Measurements from ENCODE around the gene BMP10. TPM values are rescaled to one million over a fixed set of nuclear protein-coding genes. Genes with fewer than 3 reads are reported as not detected.

Gene BMP10
- total and polyA plus RNA-seq, 5 donors, result 153 to 6,380 (median 2,689) TPM

- H3K4me3 ChIP-seq (ENCODE audit: low read length), result no peak overlapping the region
- H3K27ac ChIP-seq (ENCODE audit: low read length), result no peak overlapping the region
- WGBS, result 82% methylated on average over 1 of the region's 1 CpG
- DNase-seq, result no peak
- H3K27me3 ChIP-seq (ENCODE audit: control insufficient read depth, insufficient read depth), result no peaks in the 10 kb centered on the region
- H3K9me3 ChIP-seq (ENCODE audit: control insufficient read depth, low read length), result no peaks in the 10 kb centered on the region
- H3K4me1 ChIP-seq (ENCODE audit: control insufficient read depth, insufficient read depth, low read length), result peaks cover 7% of the 10 kb centered on the region
- intact Hi-C loops (cut with DNase I), result loop anchor here (5.0 to 10.0 kb wide), 3 partner anchors 167 to 447 kb away; partner anchors contain the start of genes APLF (in 1 of the 4) and FBXO48 (in 1 of the 4)
- ATAC-seq, result no peak
These were observed 40.5 kb upstream of the BMP10 start for GRCh38 chr2:68911709-68912108.

DNA sequence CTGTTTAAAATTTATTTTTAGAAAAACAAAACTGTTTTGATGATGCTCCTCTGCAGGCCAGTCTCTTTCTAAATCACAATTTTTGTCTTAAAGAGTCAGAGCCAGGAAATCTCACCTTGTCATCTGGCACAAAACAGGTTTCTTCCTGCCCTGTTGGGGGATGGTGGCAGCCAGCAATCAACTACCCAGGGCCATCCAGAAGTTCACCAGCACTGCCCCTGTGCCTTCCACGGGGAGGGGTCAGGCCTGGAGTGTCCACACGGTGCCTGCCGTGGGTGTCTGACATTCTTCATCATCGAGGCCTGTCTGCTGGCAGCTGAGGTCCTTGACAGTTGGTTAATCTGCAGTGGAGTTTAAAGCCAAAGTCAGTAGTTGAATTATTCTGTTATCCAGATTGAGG lies 40.0 kb upstream of the BMP10 start:
- H3K9me3 ChIP-seq (ENCODE audit: control insufficient read depth, low read length), result no peaks in the 10 kb centered on the region
- intact Hi-C loops (cut with DNase I), result loop anchor here (5.0 to 10.0 kb wide), 3 partner anchors 166 to 446 kb away; partner anchors contain the start of genes APLF (in 1 of the 4) and FBXO48 (in 1 of the 4)
- DNase-seq (peak in 1 of 3 donors; percentile 72), ATAC-seq (no peak)
- 57% methylated on average over 4 of the region's 4 CpGs for WGBS
- no peaks in the 10 kb centered on the region for H3K27me3 ChIP-seq (ENCODE audit: control insufficient read depth, insufficient read depth)
- H3K27ac ChIP-seq (ENCODE audit: low read length), result peak overlapping the region; percentile 5
- H3K4me3 ChIP-seq (ENCODE audit: low read length), result no peak overlapping the region
- peaks cover 7% of the 10 kb centered on the region for H3K4me1 ChIP-seq (ENCODE audit: control insufficient read depth, insufficient read depth, low read length)

GRCh38 chr2:68909793-68910674 lies 38.8 kb upstream of the BMP10 start:
- intact Hi-C loops (cut with DNase I), result loop anchor here (5.0 to 10.0 kb wide), 3 partner anchors 165 to 445 kb away; partner anchors contain the start of genes APLF (in 1 of the 4) and FBXO48 (in 1 of the 4)
- no peak overlapping the region for H3K4me3 ChIP-seq (ENCODE audit: low read length)
- ATAC-seq (peak in 1 of 2 donors; percentile 71), DNase-seq (peak; percentile 70 to 88 (median 72))
- H3K4me1 ChIP-seq (ENCODE audit: control insufficient read depth, insufficient read depth, low read length), result peaks cover 7% of the 10 kb centered on the region
- H3K27me3 ChIP-seq (ENCODE audit: control insufficient read depth, insufficient read depth), result no peaks in the 10 kb centered on the region
- WGBS, result 62% methylated on average over 3 of the region's 3 CpGs
- H3K27ac ChIP-seq (ENCODE audit: low read length), result peak overlapping the region; percentile 76
- H3K9me3 ChIP-seq (ENCODE audit: control insufficient read depth, low read length), result no peaks in the 10 kb centered on the region

DNA sequence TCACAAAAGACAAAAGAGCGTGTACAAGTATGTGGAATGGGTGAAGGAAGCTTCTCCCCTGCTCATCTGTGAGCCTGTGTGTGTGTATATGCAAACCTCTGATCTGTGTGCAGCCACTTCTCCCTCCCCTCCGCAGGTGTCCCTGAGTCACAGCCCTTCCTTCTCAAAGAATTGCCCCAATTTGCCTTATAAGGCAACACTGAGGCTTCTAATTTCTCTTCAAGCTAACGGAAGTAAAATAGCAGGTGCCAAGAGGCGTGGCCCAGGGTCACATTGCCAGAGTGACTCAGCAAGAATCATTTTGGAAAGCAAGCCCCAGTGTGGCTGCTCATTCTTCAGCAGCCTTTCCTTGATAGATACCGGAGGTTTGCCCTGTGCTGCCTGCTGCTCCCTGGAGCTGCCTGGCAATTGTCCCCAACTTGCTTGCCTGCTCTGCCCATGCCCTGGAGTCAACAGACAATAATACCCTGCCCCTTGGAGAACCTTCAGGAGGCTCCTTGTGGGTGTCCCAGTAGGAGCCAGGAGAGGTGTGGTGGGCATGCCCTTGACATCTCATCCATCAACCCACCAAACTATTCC lies 37.3 kb upstream of the BMP10 start:
- intact Hi-C loops (cut with DNase I), result no loop called here
- Histone ChIP-seq H3K4me1 (ENCODE audit: control insufficient read depth, insufficient read depth, low read length) (peaks cover 7% of the 10 kb centered on the region), H3K27ac (ENCODE audit: low read length) (peak overlapping the region; percentile 81), H3K4me3 (ENCODE audit: low read length) (no peak overlapping the region), H3K27me3 (ENCODE audit: control insufficient read depth, insufficient read depth) (no peaks in the 10 kb centered on the region), H3K9me3 (ENCODE audit: control insufficient read depth, low read length) (no peaks in the 10 kb centered on the region)
- peak; percentile 90 for ATAC-seq
- WGBS, result 35% methylated on average over 5 of the region's 5 CpGs
- DNase-seq, result peak; percentile 77 to 92 (median 86)

GRCh38 chr2:68907920-68908253 lies 36.7 kb upstream of the BMP10 start:
- H3K27me3 ChIP-seq (ENCODE audit: control insufficient read depth, insufficient read depth), result no peaks in the 10 kb centered on the region
- H3K9me3 ChIP-seq (ENCODE audit: control insufficient read depth, low read length), result no peaks in the 10 kb centered on the region
- H3K27ac ChIP-seq (ENCODE audit: low read length), result peak overlapping the region; percentile 81
- peaks cover 7% of the 10 kb centered on the region for H3K4me1 ChIP-seq (ENCODE audit: control insufficient read depth, insufficient read depth, low read length)
- 85% methylated on average over 4 of the region's 4 CpGs for WGBS
- intact Hi-C loops (cut with DNase I), result no loop called here
- peak in 1 of 2 donors; percentile 4 for ATAC-seq
- no peak for DNase-seq
- H3K4me3 ChIP-seq (ENCODE audit: low read length), result no peak overlapping the region

DNA sequence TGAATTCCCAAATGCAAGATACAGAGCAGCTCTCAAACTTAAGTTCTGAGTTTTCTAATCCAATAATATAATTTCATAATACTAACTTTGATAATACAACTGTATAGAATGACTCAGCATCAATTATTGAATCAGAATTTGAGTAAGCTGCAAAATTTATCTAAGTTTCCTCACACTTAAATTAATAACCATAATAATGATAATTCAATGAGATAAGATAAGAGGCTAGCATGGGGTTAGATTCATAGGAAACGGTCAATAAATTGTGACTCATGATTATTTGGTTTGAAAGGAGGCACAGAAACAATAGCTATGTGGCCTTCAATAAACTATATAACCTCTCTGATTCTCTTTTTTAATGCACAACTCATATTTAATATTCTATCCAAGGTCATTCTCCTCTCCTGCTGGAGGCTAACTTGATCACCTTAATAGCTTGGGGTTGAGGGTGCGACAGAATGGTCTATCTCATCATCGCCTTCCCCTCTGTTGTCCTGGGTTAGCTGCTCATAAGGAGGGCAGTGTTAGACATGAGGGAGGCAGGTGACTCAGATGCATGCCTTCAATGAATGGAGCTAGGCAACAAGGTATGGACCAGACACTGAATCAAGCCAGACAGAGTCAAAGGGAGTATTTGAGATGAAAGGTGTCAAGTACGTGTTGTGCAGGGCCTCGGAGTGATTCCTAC lies 36.2 kb upstream of the BMP10 start:
- H3K27me3 ChIP-seq (ENCODE audit: control insufficient read depth, insufficient read depth), result no peaks in the 10 kb centered on the region
- H3K9me3 ChIP-seq (ENCODE audit: control insufficient read depth, low read length), result no peaks in the 10 kb centered on the region
- intact Hi-C loops (cut with DNase I), result no loop called here
- no peak overlapping the region for H3K4me3 ChIP-seq (ENCODE audit: low read length)
- H3K27ac ChIP-seq (ENCODE audit: low read length), result peak overlapping the region; percentile 81
- H3K4me1 ChIP-seq (ENCODE audit: control insufficient read depth, insufficient read depth, low read length), result peaks cover 7% of the 10 kb centered on the region
- WGBS, result 89% methylated on average over 5 of the region's 5 CpGs
- DNase-seq (no peak), ATAC-seq (no peak)

DNA sequence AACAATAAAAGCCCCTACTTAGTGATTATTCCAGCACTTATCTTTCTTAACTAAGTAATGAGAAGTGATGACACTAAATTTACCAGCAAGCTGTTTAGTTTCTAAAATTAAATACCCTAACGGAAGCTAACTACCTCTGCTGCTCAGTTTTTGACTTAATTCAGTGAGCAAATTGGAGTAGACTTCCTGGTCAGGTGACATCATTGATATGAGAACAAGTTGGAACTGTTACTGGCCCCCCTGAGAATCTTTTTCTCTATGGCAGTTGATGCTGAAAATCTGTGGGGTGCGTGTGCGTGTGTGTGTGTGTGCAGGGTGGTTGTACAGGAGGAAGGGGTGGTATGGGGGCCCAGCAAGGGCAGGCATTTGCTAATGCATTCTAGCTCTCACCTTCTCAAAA lies 35.5 kb upstream of the BMP10 start:
- Histone ChIP-seq H3K4me3 (ENCODE audit: low read length) (no peak overlapping the region), H3K4me1 (ENCODE audit: control insufficient read depth, insufficient read depth, low read length) (peaks cover 7% of the 10 kb centered on the region), H3K27me3 (ENCODE audit: control insufficient read depth, insufficient read depth) (no peaks in the 10 kb centered on the region), H3K9me3 (ENCODE audit: control insufficient read depth, low read length) (no peaks in the 10 kb centered on the region), H3K27ac (ENCODE audit: low read length) (no peak overlapping the region)
- 63% methylated on average over 3 of the region's 3 CpGs for WGBS
- ATAC-seq (no peak), DNase-seq (no peak)
- intact Hi-C loops (cut with DNase I), result no loop called here

- H3K4me1 ChIP-seq (ENCODE audit: control insufficient read depth, insufficient read depth, low read length), result peaks cover 7% of the 10 kb centered on the region
- no peak overlapping the region for H3K27ac ChIP-seq (ENCODE audit: low read length)
- no peaks in the 10 kb centered on the region for H3K27me3 ChIP-seq (ENCODE audit: control insufficient read depth, insufficient read depth)
- no peak for DNase-seq
- no peak for ATAC-seq
- H3K4me3 ChIP-seq (ENCODE audit: low read length), result no peak overlapping the region
- no peaks in the 10 kb centered on the region for H3K9me3 ChIP-seq (ENCODE audit: control insufficient read depth, low read length)
- intact Hi-C loops (cut with DNase I), result no loop called here
- WGBS, result 94% methylated on average over 2 of the region's 2 CpGs
These were observed 33.9 kb upstream of the BMP10 start for GRCh38 chr2:68905116-68905515.

DNA sequence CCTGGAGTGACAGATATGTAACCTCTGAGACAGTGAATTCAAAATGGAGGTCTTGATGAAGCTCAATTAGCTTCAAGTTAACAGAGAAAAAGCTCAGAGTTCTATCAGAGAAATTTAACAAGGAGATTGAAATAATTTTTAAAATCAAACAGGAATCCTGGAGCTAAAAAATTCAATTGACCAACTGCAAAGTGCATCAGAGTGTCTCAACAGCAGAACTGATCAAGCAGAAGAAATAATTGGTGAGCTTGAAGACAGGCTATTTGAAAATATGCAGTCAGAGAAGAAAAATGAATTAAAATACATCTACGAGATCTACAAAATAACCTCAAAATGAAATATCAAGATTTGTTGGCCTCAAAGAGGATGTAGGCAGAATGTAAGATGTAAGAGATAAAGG lies 30.4 kb upstream of the BMP10 start:
- Histone ChIP-seq H3K27ac (ENCODE audit: low read length) (no peak overlapping the region), H3K4me3 (ENCODE audit: low read length) (no peak overlapping the region), H3K4me1 (ENCODE audit: control insufficient read depth, insufficient read depth, low read length) (no peaks in the 10 kb centered on the region), H3K9me3 (ENCODE audit: control insufficient read depth, low read length) (no peaks in the 10 kb centered on the region), H3K27me3 (ENCODE audit: control insufficient read depth, insufficient read depth) (no peaks in the 10 kb centered on the region)
- ATAC-seq (no peak), DNase-seq (no peak)
- 91% methylated on average over 1 of the region's 1 CpG for WGBS
- intact Hi-C loops (cut with DNase I), result no loop called here

DNA sequence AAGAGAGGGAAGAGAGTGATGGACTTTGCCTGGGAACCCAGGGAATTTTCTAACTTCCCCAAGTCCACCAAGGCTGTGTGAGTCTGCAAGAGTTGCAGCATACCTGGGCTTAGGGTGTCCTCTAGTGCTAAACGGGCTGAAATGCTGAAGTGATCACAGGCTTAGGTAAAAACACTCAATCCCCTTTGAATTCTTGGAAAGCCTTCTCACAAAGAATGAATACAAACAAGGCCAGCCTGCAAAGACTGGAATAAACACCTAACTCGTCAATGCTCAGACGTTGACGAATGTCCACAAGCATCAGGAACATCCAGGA lies 30.0 kb upstream of the BMP10 start:
- intact Hi-C loops (cut with DNase I), result no loop called here
- ATAC-seq, result no peak

More for the DNA sequence above, 30.0 kb upstream of the BMP10 start:
- Histone ChIP-seq H3K4me1 (ENCODE audit: control insufficient read depth, insufficient read depth, low read length) (no peaks in the 10 kb centered on the region), H3K4me3 (ENCODE audit: low read length) (no peak overlapping the region), H3K27ac (ENCODE audit: low read length) (no peak overlapping the region), H3K27me3 (ENCODE audit: control insufficient read depth, insufficient read depth) (no peaks in the 10 kb centered on the region), H3K9me3 (ENCODE audit: control insufficient read depth, low read length) (no peaks in the 10 kb centered on the region)
- no peak for DNase-seq
- WGBS, result 85% methylated on average over 4 of the region's 4 CpGs
